HG03571 (cell line): Measurements from ENCODE around the gene TGFB1I1.
"Not testable (repeated sequence)": the region's sequence is repeated elsewhere in the genome, so short reads cannot be mapped to it uniquely, and the experiment has no call there.

Experiments used
- ATAC-seq: cut with Tn5 transposase; IDR thresholded peaks from one replicate; pipeline ENCODE4 v1.9.1; 2021; ENCODE audit not compliant: unreplicated experiment

Gene TGFB1I1

GRCh38 chr16:31487071-31487719 lies 15.2 kb downstream of the TGFB1I1 start:
- ATAC-seq, result no peak

- ATAC-seq, result peak; percentile 63
Observed at GRCh38 chr16:31487720-31488467, 15.9 kb downstream of the TGFB1I1 start.

- ATAC-seq, result no peak
Observed at GRCh38 chr16:31488468-31489297, 16.7 kb downstream of the TGFB1I1 start.

GRCh38 chr16:31489298-31489564 lies 17.3 kb downstream of the TGFB1I1 start:
- ATAC-seq, result no peak

- no peak for ATAC-seq
Observed at GRCh38 chr16:31489616-31490584, 17.9 kb downstream of the TGFB1I1 start.

GRCh38 chr16:31491778-31492418 lies 19.9 kb downstream of the TGFB1I1 start:
- no peak for ATAC-seq

GRCh38 chr16:31493506-31494125 lies 21.7 kb downstream of the TGFB1I1 start:
- ATAC-seq, result no peak

- ATAC-seq, result no peak
Observed at GRCh38 chr16:31496670-31497069, 24.7 kb downstream of the TGFB1I1 start.

GRCh38 chr16:31498493-31498892 lies 26.5 kb downstream of the TGFB1I1 start:
- no peak for ATAC-seq

- ATAC-seq, result no peak
Observed at GRCh38 chr16:31499928-31500327, 28.0 kb downstream of the TGFB1I1 start.

- ATAC-seq, result no peak
Observed at GRCh38 chr16:31501226-31501965, 29.4 kb downstream of the TGFB1I1 start.

- ATAC-seq, result no peak
Observed at GRCh38 chr16:31501966-31502348, 30.0 kb downstream of the TGFB1I1 start.

- no peak for ATAC-seq
Observed at GRCh38 chr16:31502981-31503380, 31.0 kb downstream of the TGFB1I1 start.

- ATAC-seq, result not testable (repeated sequence)
Observed at GRCh38 chr16:31503555-31503954, 31.6 kb downstream of the TGFB1I1 start.

GRCh38 chr16:31504159-31504558 lies 32.2 kb downstream of the TGFB1I1 start:
- ATAC-seq, result no peak

- no peak for ATAC-seq
Observed at GRCh38 chr16:31505483-31505882, 33.5 kb downstream of the TGFB1I1 start.

- ATAC-seq, result peak; percentile 2
Observed at GRCh38 chr16:31507617-31507928, 35.6 kb downstream of the TGFB1I1 start.

- peak; percentile 92 for ATAC-seq
Observed at GRCh38 chr16:31507929-31508705, 36.2 kb downstream of the TGFB1I1 start, which contains the start of gene RUSF1. Gene RUSF1, minus strand, starts transcription at chr16:31508391. Its CDS starts 18 bp downstream, at chr16:31508373.
